Heart left ventricle (tissue), 13 donors: Measurements from ENCODE around the gene SIAH1.
A peak's percentile ranks its signal among the peaks of the same experiment; 100 is the strongest.

Experiments used
- CTCF ChIP-seq, 12 donors: fragments of 200-600 bp; sonication (generic) in 4 of 12; IDR thresholded peaks; one replicate each; pipeline versions ENCODE4 v1.5.0 to v1.8.0; 2018 to 2022; ENCODE audit warnings: antibody characterized with exemption in 12 of 12, mild to moderate bottlenecking in 5 of 12
- POLR2A ChIP-seq, 2 donors: fragments of 450-650 bp; IDR thresholded peaks; one replicate each; pipeline ENCODE4 v1.6.1; 2017; ENCODE audit warnings: antibody characterized with exemption in 2 of 2, mild to moderate bottlenecking in 2 of 2, moderate library complexity in 2 of 2
- donor health status: ischemic (EF 13 %, LVEDD 7.1; RV severe dilation, severe dysfunction).
- donor health status: DM: no; HTN: yes; CAD: no.
- donor health status: DM: no; HTN: no; CAD: no.
- donor health status: ischemic (EF 25% LVEDD 6.9; RV normal size, moderate dysfunction).
- donor health status: ischemic (EF 25% LVEDD 5.7; RV mildly dilated, moderate dysfunction).
- donor health status: ischemic (EF 35%, LVEDD 5.7; RV mildly dilated, moderate dysfunction).
- donor health status: nonischemic (EF 11% LVEDD 7.7; RV severe dilation, severe dysfunction).
- donor health status: DM: yes; HTN: yes; CAD: no.
- donor health status: PGD.
- donor health status: ischemic (EF 29% LVEDD 5.4; RV normal size, mild dysfunction).
- donor health status: nonischemic (EF 23%, LVEDD 6.1; RV moderate dilation, normal function).

GRCh38 chr16:48317614-48318315 is 67.4 kb downstream of the SIAH1 start:
- TF ChIP-seq CTCF (IDR thresholded peaks at IDR 0.05) (peak in 3 of 12 donors; percentile 9 to 18 (median 11)), POLR2A (IDR thresholded peaks at IDR 0.05) (no peak)
